ENCODE data around the gene TNF. TPM values are rescaled to one million over a fixed set of nuclear protein-coding genes. Genes with fewer than 3 reads are reported as not detected.

Gene TNF
- total RNA-seq, 1 donor from 2014 or later = not detected

- H3K4me1 Mint-ChIP-seq (ENCODE audit: unreplicated experiment) = peaks cover 36% of the 10 kb centered on the region
- peaks cover 18% of the 10 kb centered on the region for H3K36me3 Mint-ChIP-seq (ENCODE audit: low read depth, unreplicated experiment)
- TF ChIP-seq, protein P1, sequence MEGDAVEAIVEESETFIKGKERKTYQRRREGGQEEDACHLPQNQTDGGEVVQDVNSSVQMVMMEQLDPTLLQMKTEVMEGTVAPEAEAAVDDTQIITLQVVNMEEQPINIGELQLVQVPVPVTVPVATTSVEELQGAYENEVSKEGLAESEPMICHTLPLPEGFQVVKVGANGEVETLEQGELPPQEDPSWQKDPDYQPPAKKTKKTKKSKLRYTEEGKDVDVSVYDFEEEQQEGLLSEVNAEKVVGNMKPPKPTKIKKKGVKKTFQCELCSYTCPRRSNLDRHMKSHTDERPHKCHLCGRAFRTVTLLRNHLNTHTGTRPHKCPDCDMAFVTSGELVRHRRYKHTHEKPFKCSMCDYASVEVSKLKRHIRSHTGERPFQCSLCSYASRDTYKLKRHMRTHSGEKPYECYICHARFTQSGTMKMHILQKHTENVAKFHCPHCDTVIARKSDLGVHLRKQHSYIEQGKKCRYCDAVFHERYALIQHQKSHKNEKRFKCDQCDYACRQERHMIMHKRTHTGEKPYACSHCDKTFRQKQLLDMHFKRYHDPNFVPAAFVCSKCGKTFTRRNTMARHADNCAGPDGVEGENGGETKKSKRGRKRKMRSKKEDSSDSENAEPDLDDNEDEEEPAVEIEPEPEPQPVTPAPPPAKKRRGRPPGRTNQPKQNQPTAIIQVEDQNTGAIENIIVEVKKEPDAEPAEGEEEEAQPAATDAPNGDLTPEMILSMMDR (IDR thresholded peaks at IDR 0.05; ENCODE audit: unreplicated experiment) = no peak
- peaks cover 8% of the 10 kb centered on the region for H3K27me3 Mint-ChIP-seq (ENCODE audit: unreplicated experiment)
- peak overlapping the region; percentile 99 for H3K27ac Mint-ChIP-seq (ENCODE audit: unreplicated experiment)
- no peaks in the 10 kb centered on the region for H3K9me3 Mint-ChIP-seq (ENCODE audit: unreplicated experiment)
- H3K4me3 Mint-ChIP-seq (ENCODE audit: unreplicated experiment) = peak overlapping the region; percentile 97
- DNase-seq (ENCODE audit: low spot score) = peak; percentile 82
Observed at GRCh38 chr6:31619805-31620585, 44.6 kb downstream of the TNF start.

- Mint-ChIP-seq H3K4me1 (ENCODE audit: unreplicated experiment) (peaks cover 30% of the 10 kb centered on the region), H3K27me3 (ENCODE audit: unreplicated experiment) (peaks cover 8% of the 10 kb centered on the region), H3K9me3 (ENCODE audit: unreplicated experiment) (no peaks in the 10 kb centered on the region), H3K27ac (ENCODE audit: unreplicated experiment) (peak within 1 kb of the TSS; percentile 99), H3K36me3 (ENCODE audit: low read depth, unreplicated experiment) (peaks cover 21% of the 10 kb centered on the region), H3K4me3 (ENCODE audit: unreplicated experiment) (peak within 1 kb of the TSS; percentile 97)
- DNase-seq (ENCODE audit: low spot score) = peak; percentile 84
- TF ChIP-seq, protein P1 (IDR thresholded peaks at IDR 0.05; ENCODE audit: unreplicated experiment) = no peak
Observed at GRCh38 chr6:31620586-31621319, 45.4 kb downstream of the TNF start, which contains the start of gene PRRC2A. Gene PRRC2A (plus strand): TSS chr6:31620715. CDS start chr6:31622790, 2,075 bp downstream.

DNA sequence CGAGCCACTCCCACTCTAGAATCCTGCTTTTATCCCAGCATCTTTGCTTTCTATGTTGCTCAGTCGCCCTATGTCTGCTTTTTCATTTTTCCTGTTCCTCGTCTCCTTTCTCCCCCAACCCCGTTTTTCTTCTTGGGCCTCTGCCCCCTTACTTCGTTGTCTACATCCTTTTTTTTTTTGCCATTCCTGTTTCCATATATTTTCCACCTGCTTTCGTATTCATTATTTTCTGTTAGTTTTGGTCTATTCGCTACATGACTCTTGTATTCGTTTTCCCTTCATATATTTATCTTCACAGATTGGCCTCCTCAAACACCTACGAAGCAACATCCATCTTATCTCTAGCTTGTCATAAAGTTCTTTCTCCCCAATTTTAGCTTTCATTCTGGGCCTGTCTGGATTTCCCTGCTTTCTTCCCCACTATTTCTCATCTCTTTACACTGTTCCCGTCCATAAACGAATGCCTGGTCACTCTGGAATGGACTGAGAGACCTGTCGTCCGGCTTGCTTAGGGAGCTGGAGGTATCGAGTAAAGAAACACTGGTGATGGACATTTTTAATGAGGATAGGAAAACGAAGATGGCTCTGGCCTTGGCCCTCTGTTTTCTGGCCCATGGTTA is 46.1 kb downstream of the TNF start:
- Mint-ChIP-seq H3K27me3 (ENCODE audit: unreplicated experiment) (peaks cover 8% of the 10 kb centered on the region), H3K4me3 (ENCODE audit: unreplicated experiment) (peak overlapping the region; percentile 96), H3K9me3 (ENCODE audit: unreplicated experiment) (no peaks in the 10 kb centered on the region), H3K4me1 (ENCODE audit: unreplicated experiment) (peaks cover 23% of the 10 kb centered on the region), H3K27ac (ENCODE audit: unreplicated experiment) (peak overlapping the region; percentile 94), H3K36me3 (ENCODE audit: low read depth, unreplicated experiment) (peaks cover 28% of the 10 kb centered on the region)
- DNase-seq (ENCODE audit: low spot score) = no peak
- TF ChIP-seq, protein P1 (IDR thresholded peaks at IDR 0.05; ENCODE audit: unreplicated experiment) = no peak

- Mint-ChIP-seq H3K9me3 (ENCODE audit: unreplicated experiment) (no peaks in the 10 kb centered on the region), H3K27ac (ENCODE audit: unreplicated experiment) (peak overlapping the region; percentile 94), H3K4me1 (ENCODE audit: unreplicated experiment) (peaks cover 20% of the 10 kb centered on the region), H3K27me3 (ENCODE audit: unreplicated experiment) (peaks cover 8% of the 10 kb centered on the region), H3K4me3 (ENCODE audit: unreplicated experiment) (peak overlapping the region; percentile 96), H3K36me3 (ENCODE audit: low read depth, unreplicated experiment) (peaks cover 31% of the 10 kb centered on the region)
- TF ChIP-seq, protein P1 (IDR thresholded peaks at IDR 0.05; ENCODE audit: unreplicated experiment) = no peak
- DNase-seq (ENCODE audit: low spot score) = no peak
Observed at GRCh38 chr6:31621991-31622390, 46.6 kb downstream of the TNF start.
